B cell (primary cell): ENCODE data around the gene CDC34. TPM values are rescaled to one million over a fixed set of nuclear protein-coding genes. Genes with fewer than 3 reads are reported as not detected.

Experiments
- ATAC-seq: fragments of 200-7000 bp; cut with Tn5 transposase; one replicate; pipeline ENCODE4 v1.10.0; 2021; ENCODE audit warnings: low read depth, mild to moderate bottlenecking, moderate number of reproducible peaks, moderate library complexity
- CTCF ChIA-PET: fragments of 350-600 bp; sonication (Branson Sonifier 250); formaldehyde crosslinking; loops from one replicate; lab custom pipeline; 2021; ENCODE audit warnings: antibody characterized with exemption, inconsistent platforms; lab: Charles Lee
- POLR2A ChIA-PET: fragments of 350-600 bp; sonication (Branson Sonifier 250); formaldehyde crosslinking; loops from one replicate; lab custom pipeline; 2021; ENCODE audit warnings: antibody characterized with exemption; lab: Charles Lee
- DNase-seq: peaks from one replicate; pipeline ENCODE4 v3.0.0; 2013
- H2AFZ ChIP-seq: 2 replicates; pipeline ENCODE4 v1.6.1; 2012; ENCODE audit warnings: mild to moderate bottlenecking, low read depth, low read length; ENCODE audit not compliant: insufficient read depth, poor library complexity, severe bottlenecking
- H3K27ac ChIP-seq, 2 donors: 1 replicate in 1 of 2; 2 replicates in 1 of 2; pipeline ENCODE4 v1.5.1; 2012 to 2013; ENCODE audit warnings: low read length in 2 of 2, mild to moderate bottlenecking in 2 of 2, moderate library complexity in 1 of 2
- H3K27me3 ChIP-seq, 4 experiments: fragments of 200-600 bp in 1 of 4; sonication (generic) in 1 of 4; replicated peaks in 1 of 4; 1 replicate in 2 of 4; 2 replicates in 2 of 4; pipeline versions ENCODE4 v1.6.1 to v1.7.0; 2013 to 2016; ENCODE audit warnings: low read length in 3 of 4, mild to moderate bottlenecking in 2 of 4, mixed read lengths in 1 of 4, moderate library complexity in 1 of 4; ENCODE audit not compliant: insufficient read depth in 4 of 4, control insufficient read depth in 3 of 4; ENCODE audit errors: control extremely low read depth in 1 of 4
- H3K36me3 ChIP-seq, 2 experiments: replicated peaks in 1 of 2; 1 replicate in 1 of 2; 2 replicates in 1 of 2; pipeline versions ENCODE4 v1.6.1 to v1.7.1; 2013; ENCODE audit warnings: low read length in 1 of 2; ENCODE audit not compliant: insufficient read depth in 2 of 2, control insufficient read depth in 1 of 2; ENCODE audit errors: control extremely low read depth in 1 of 2, extremely low read depth in 1 of 2
- H3K4me1 ChIP-seq, 2 donors: fragments of 200-600 bp in 1 of 2; sonication (generic) in 1 of 2; 1 replicate in 1 of 2; 2 replicates in 1 of 2; pipeline versions ENCODE4 v1.5.1 to v1.6.1; 2013 to 2017; ENCODE audit warnings: low read length in 2 of 2; ENCODE audit not compliant: control insufficient read depth in 2 of 2, insufficient read depth in 2 of 2
- H3K4me2 ChIP-seq: replicated peaks from 2 replicates; pipeline ENCODE3; 2012; ENCODE audit warnings: mild to moderate bottlenecking, low read depth, low read length; ENCODE audit not compliant: poor library complexity, severe bottlenecking
- H3K4me3 ChIP-seq, 5 experiments: fragments of 200-600 bp in 1 of 5; sonication (generic) in 1 of 5; 1 replicate in 3 of 5; 2 replicates in 2 of 5; pipeline versions ENCODE4 v1.5.1 to v1.7.0; 2011 to 2016; ENCODE audit warnings: low read length in 4 of 5, mild to moderate bottlenecking in 4 of 5, low read depth in 2 of 5, control low read depth in 1 of 5, moderate library complexity in 1 of 5; ENCODE audit not compliant: insufficient read depth in 1 of 5; ENCODE audit errors: control extremely low read depth in 1 of 5, extremely low read depth in 1 of 5
- H3K79me2 ChIP-seq: fragments of 200-600 bp; sonication (generic); one replicate; pipeline ENCODE4 v1.6.0; 2016; ENCODE audit warnings: low read length; ENCODE audit not compliant: control insufficient read depth, insufficient read depth
- H3K9ac ChIP-seq: fragments of 200-600 bp; sonication (generic); 2 replicates; pipeline ENCODE4 v1.6.1; 2017; ENCODE audit warnings: mild to moderate bottlenecking, low read length, moderate library complexity
- H3K9me3 ChIP-seq, 3 donors: one replicate each; pipeline versions ENCODE4 v1.6.1 to v1.7.1; 2013; ENCODE audit warnings: low read length in 2 of 3; ENCODE audit not compliant: control insufficient read depth in 2 of 3, insufficient read depth in 1 of 3; ENCODE audit errors: control extremely low read depth in 1 of 3
- H4K20me1 ChIP-seq: 2 replicates; pipeline ENCODE4 v1.6.0; 2012; ENCODE audit warnings: mild to moderate bottlenecking, low read length; ENCODE audit not compliant: insufficient read depth, control insufficient read depth, poor library complexity, severe bottlenecking
- H3K27ac Mint-ChIP-seq: one replicate; pipeline ENCODE4 v1.8.0; 2021; ENCODE audit warnings: mixed read lengths
- H3K27me3 Mint-ChIP-seq: one replicate; pipeline ENCODE4 v1.8.0; 2021; ENCODE audit warnings: mixed read lengths
- H3K4me1 Mint-ChIP-seq: one replicate; pipeline ENCODE4 v1.8.0; 2021; ENCODE audit warnings: mixed read lengths
- H3K4me3 Mint-ChIP-seq: one replicate; pipeline ENCODE4 v1.8.0; 2021; ENCODE audit warnings: mixed read lengths
- H3K9me3 Mint-ChIP-seq: one replicate; pipeline ENCODE4 v1.8.0; 2022; ENCODE audit warnings: mixed read lengths; ENCODE audit not compliant: insufficient read depth
- CTCF ChIP-seq: fragments of 200-600 bp; IDR thresholded peaks from one replicate; pipeline ENCODE4 v1.8.0; 2022; ENCODE audit warnings: antibody characterized with exemption, mild to moderate bottlenecking
- EZH2 ChIP-seq: IDR thresholded peaks from 2 replicates; pipeline ENCODE4 v1.6.1; 2012; ENCODE audit warnings: borderline replicate concordance, low read depth, mild to moderate bottlenecking, moderate library complexity, low read length; ENCODE audit not compliant: insufficient read depth, poor library complexity, severe bottlenecking
- WGBS: methylation state at CpG from one replicate; pipeline ENCODE4 v1.1.5; 2013; ENCODE audit warnings: missing lambda C conversion rate; ENCODE audit not compliant: insufficient coverage; 5-methylcytosine and 5-hydroxymethylcytosine counted together
- intact Hi-C: fragments of 100-400 bp; cut with micrococcal nuclease; formaldehyde crosslinking; loops from one replicate; pipeline ENCODE4 v1.10.0; 2022
- polyA plus RNA-seq: library from polyadenylated mRNA; depleted of rRNA; stranded (reverse); fragments of >200 nt; gene quantifications from 2 replicates; pipeline ENCODE4 v1.2.3, GENCODE V29; 2012
- total RNA-seq, 2 donors: library from RNA; stranded (reverse); fragments of 120-200 nt in 1 of 2; gene quantifications; 1 replicate in 1 of 2; 2 replicates in 1 of 2; pipeline versions ENCODE4 v1.2.3 to v1.2.4, GENCODE V29; 2013 to 2022

CDC34 gene
- total and polyA plus RNA-seq, 2 donors (not counting 1 experiment from before 2014, with no cell fraction given) = 26.9 to 28.4 TPM

GRCh38 chr19:577439-578392, 46.2 kb downstream of the CDC34 start:
- H3K4me2 ChIP-seq = no peak overlapping the region
- ATAC-seq (no peak), DNase-seq (peak; percentile 16)
- H3K27ac ChIP-seq = no peak overlapping the region
- H3K4me3 Mint-ChIP-seq = no peak overlapping the region
- H3K27me3 ChIP-seq = no peaks in the 10 kb centered on the region
- H3K9me3 ChIP-seq = no peaks in the 10 kb centered on the region
- no peak overlapping the region for H2AFZ ChIP-seq
- H3K36me3 ChIP-seq = peaks cover 0 to 30% of the 10 kb centered on the region in 2 experiments
- 97% methylated on average over 61 of the region's 66 CpGs for WGBS
- no peaks in the 10 kb centered on the region for H3K9me3 Mint-ChIP-seq
- intact Hi-C loops = no loop called here
- no peak overlapping the region for H3K9ac ChIP-seq
- H3K4me3 ChIP-seq = no peak overlapping the region
- H3K4me1 ChIP-seq = peaks cover 19 to 24% of the 10 kb centered on the region in 2 donors
- no peak overlapping the region for H3K27ac Mint-ChIP-seq
- no peaks in the 10 kb centered on the region for H3K27me3 Mint-ChIP-seq
- POLR2A ChIA-PET = no interaction called here
- peaks cover 24% of the 10 kb centered on the region for H3K4me1 Mint-ChIP-seq
- H3K79me2 ChIP-seq = peaks cover 72% of the 10 kb centered on the region
- TF ChIP-seq EZH2 (no peak), CTCF (no peak)
- H4K20me1 ChIP-seq = peaks cover 86% of the 10 kb centered on the region
- CTCF ChIA-PET = no interaction called here
